GM18505 (cell line): ENCODE data around the gene AAK1.
"Not testable (repeated sequence)": the region's sequence is repeated elsewhere in the genome, so short reads cannot be mapped to it uniquely, and the experiment has no call there.

Source experiments
- ATAC-seq: cut with Tn5 transposase; IDR thresholded peaks from one replicate; pipeline ENCODE4 v1.9.1; 2021; ENCODE audit not compliant: unreplicated experiment
- POLR2A ChIP-seq: IDR thresholded peaks from 4 replicates; pipeline ENCODE4 v1.6.1; 2011; ENCODE audit warnings: borderline replicate concordance; ENCODE audit not compliant: insufficient read depth, insufficient read length; ENCODE audit errors: extremely low read depth

AAK1 gene

DNA sequence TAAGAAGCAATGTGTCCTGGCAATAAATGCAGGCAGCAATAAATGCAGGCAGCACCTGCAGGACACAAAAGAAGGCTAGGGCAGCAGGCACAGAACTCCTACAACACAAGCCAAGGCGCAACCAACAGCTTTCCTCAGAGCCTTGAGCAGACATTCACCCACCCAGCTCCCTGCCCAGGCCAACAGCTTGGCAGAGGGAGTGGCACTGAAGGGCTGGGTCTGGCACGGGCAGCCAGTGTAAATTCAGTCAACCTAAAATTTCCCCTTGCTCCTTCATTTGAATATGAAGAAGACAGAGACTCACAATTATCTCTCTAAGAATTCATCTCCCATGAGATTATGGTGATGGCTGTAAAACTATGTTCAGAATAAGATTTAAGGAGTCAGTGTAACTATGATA, 35.4 kb downstream of the AAK1 start:
- TF ChIP-seq POLR2A = no peak
- no peak for ATAC-seq

DNA sequence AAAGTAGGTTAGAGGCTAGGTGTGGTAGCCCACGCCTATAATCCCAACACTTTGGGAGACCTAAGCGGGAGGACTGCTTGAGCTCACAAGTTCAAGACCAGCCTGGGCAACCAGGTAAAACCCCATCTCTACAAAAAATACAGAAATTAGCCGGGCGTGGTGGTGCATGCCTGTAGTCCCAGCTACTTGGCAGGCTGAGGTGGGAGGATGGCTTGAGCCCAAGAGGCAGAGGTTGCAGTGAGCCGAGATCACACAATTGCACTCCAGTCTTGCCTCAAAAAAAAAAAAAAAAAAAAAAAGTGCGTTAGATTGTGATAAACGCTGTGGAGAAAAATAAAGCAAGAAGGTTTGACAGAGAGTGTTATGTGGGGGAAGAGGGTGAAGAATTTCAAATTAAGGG, 36.8 kb downstream of the AAK1 start:
- ATAC-seq = not testable (repeated sequence)

DNA sequence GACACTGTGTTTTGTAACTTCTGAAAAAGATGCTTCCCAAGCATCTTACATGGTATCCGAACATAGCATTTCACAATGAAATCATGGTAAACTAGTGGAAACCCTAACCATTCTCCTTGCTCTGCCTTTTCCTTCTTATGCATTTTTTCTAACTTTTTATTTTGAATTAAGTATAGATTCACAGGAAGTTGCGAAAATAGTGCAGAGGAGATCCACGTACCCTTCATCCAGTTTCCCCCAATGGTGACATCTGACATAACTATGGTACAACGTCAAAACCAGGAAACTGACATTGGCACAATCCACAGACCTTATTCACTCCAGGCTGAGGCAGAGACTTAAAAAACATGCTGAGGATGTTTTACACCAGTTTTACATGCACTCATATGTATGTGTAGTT, 38.3 kb downstream of the AAK1 start:
- no peak for TF ChIP-seq POLR2A
- ATAC-seq = no peak

DNA sequence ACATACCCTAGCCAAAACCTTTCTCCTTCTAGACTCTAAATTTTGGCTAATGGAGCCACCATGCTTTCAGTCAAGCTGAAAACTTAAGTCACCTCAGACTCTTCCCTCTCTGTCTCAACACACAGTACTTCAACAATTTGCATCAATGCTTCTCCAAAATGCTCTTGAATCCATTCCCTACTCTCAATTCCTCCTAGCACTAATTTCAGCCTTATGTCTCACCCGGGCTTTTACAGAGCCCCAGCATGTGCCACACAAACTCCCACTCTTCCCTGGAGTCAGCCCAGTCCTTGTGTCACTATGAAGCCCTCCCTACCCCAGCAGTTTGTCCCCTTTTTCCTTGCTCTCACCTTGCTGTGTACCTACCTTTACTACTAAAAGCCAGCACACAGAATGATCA, 38.7 kb downstream of the AAK1 start:
- ATAC-seq = no peak
- TF ChIP-seq POLR2A = no peak

DNA sequence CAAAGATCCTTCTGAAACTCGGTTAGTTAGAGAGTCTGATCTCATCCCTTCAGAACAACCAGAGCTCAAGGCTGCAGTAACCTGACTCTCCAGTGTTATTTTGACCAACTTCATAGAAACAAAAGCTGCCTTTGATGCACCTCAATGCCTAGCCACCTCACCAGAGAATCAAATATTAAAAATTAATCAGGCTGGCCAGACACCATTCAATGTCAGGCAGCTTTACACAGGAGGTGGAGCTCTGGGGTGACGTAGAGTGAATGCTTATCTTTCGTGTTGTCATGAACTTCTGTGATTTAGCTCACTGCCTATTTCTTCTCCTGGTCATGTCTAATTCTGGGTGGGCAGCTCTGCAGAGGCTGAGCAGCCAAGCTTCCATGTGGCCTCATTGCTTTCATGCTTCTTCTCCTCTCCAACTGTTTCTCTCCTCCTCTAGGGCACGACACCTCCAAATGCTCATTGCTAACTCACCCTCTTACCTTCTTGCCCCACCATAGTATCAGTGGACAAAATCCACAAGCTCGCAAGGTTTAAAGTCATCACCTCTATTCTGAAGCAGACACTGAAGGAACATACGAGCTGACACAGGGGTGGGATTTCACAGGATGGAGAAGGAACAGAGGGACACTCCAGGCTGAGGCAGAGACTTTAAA, 39.4 kb downstream of the AAK1 start:
- no peak for ATAC-seq
- TF ChIP-seq POLR2A = no peak

DNA sequence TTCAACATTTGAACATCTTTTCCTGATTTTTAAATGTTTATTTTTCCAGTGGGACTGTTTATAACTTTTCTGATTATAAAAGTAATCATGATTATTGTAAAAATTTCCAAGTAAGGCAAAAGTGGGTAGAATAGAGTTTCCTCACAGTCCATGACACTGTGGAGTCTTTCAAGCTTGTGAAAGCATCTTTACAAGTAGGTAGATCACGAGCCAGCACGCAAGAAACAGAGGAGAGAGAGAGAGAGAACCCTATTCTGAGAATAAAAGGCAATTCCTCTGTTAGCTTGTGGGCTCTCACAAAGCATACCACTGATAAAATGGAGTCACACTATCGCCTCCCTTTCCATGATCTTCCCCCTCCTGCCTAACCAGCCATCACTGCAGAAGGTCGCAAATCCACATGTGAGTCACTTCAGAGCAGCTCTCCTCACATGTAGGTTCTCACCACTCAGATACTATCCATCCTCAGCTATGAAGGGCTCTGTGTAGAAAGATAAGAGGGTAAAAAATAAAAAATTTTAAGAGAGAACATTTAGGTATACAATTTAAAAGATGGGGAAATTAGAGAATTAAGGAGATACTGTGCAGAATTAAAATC, 40.3 kb downstream of the AAK1 start:
- no peak for TF ChIP-seq POLR2A
- no peak for ATAC-seq

DNA sequence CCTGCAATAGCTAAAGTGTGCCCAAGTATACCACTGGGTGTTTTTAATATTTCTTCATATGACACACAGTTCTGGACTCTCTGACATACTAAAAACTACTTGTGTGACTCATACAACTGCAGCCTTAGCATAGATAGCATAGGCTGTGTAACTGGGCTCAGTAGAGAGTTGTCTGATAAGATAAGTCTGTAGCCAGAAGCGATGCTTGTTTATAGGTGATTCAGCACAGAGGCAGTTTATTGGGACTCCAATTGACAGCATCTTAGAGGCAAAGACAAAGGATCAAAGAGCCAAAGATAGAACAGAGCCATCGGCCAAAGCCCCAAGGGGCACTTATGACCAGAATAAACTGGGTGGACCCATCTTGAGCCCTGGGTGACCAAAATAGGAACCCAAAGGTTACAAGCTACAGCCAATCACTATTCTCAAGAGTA, 42.3 kb downstream of the AAK1 start:
- ATAC-seq = no peak
- TF ChIP-seq POLR2A = no peak

DNA sequence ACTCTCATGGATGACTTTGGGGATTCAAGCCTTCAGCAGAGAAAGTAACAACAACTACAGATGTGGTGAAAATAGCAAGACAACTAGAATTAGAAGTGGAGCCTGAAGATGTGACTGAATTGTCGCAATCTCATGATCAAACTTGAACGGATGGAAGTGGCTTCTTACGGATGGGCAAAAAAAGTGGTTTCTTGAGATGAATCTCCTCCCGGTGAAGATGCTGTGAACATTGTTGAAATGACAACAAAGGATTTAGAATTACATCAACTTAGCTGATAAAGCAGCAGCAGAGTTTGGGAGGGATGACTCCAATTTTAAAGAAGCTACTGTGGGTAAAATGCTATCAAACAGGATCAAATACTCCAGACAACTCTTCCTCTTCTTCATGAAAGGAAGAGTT, 43.1 kb downstream of the AAK1 start:
- TF ChIP-seq POLR2A = no peak
- ATAC-seq = no peak

DNA sequence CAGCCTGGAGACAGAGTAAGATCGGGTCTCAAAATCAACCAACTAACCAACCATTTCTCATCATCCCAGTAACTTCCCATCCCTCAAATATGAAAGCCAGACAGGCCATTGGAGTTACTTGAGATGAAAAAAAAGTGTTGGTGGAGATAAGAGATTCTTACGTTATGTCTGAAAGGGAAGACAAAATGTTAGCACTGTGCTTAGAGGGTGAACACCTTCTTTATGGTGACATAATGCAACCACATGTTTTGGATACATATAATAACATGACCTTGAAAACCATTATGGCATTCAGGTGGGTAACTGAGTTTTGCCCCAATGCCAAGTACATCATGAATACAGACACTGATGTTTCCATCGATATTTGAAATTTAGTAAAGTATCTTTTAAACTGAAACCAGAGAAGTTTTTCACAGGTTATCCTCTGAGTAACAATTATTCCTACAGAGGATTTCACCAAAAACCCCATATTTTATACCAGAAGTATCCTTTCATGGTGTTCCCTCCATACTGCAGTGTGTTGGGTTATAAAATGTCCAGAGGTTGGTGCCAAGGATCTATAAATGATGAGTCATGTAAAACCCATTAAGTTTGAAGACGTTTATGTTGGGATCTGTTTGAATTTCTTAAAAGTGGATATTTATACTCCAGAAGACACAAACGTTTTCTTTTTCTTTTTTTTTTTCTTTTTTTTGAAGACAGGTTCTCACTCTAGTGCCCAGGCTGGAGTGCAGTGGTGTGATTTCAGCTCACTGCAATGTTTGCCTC, 45.5 kb downstream of the AAK1 start:
- no peak for ATAC-seq

DNA sequence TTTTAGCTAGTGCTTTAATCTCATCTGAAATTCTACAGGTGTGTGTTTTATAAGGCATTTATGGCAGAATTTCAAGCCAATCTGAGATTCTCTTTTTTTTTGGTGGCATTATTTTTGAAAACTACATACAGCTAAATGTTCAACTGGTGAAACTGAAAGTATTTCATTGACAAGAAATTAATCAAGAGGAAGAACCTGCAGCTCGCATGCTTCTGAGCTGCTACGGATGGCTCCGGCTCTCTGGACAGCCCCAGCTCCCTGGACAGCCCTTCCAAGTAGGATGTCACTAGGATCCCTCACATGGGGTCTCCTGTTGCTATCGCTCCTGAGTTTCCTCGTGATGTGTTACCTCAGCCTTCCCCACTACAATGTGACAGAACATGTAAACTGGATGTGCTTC, 46.4 kb downstream of the AAK1 start:
- no peak for ATAC-seq
- TF ChIP-seq POLR2A = no peak

More for the DNA sequence above, 45.5 kb downstream of the AAK1 start:
- TF ChIP-seq POLR2A = no peak

DNA sequence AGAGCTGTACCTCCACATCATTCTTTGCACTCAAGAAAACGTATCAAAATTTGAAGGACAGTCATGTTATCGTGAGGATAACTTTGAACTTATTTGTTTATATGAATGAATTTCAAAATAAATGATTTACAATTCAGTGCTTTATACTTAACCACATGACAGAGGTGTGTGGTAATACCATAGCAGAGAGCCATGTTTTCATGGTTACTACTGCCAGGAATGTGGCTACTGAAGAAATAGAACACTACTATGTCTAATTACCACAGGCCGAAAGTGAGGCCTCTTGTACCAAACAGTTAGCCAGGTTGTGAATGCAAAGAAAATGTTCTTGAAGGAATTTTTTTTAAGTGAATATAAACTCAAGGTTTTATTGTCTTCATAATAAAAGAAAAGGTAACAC, 49.2 kb downstream of the AAK1 start:
- no peak for TF ChIP-seq POLR2A
- no peak for ATAC-seq

DNA sequence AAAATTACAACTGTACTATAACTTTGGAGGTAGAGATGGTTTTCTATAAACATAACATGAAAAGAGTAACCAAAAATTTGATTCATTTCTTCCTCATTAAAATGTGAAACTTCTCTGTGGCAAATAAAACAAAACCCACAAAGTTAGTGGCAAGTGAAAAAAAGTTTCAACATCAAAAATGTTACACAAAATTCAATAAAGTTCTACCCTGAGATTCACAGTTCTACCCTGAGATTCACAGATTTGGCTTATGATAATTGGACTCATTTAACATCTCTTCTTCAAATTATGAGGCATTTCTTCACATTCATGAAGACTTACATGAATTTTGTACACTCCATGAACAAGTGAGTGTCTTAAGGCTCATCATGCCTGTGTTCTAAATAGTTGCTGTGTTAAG, 51.0 kb downstream of the AAK1 start:
- no peak for ATAC-seq
- TF ChIP-seq POLR2A = no peak

DNA sequence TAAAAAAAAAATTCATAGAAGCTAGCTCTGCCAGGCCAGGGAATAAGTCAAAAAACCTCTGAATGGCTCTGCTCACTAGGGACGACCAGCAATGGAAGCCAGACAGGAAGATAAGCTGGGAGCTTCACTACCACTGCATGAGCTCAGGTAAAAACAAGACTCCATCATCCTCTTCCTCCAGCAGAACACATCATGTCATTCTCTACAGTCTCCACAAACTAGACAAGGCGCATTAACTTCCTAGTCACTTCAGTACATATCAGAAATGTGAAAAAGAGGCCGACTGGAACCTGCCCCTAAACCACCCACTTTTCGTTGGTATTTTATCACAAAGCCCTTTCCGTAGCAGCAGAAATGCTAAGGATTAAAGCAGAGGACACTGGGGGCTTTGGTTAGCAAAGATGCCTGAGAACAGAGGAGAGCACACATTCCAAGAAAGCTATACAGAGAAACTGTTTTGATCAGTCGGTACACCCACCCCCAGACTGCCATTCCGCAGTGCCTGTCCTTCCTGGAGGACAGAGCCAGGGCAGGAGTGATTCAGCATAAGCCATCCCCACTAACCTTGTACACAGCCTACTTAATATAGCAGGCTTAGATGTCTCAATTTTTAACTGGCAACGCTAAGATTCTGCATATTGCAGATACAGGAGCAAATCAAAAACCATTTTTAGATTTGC, 53.4 kb downstream of the AAK1 start:
- no peak for ATAC-seq
- TF ChIP-seq POLR2A = no peak

DNA sequence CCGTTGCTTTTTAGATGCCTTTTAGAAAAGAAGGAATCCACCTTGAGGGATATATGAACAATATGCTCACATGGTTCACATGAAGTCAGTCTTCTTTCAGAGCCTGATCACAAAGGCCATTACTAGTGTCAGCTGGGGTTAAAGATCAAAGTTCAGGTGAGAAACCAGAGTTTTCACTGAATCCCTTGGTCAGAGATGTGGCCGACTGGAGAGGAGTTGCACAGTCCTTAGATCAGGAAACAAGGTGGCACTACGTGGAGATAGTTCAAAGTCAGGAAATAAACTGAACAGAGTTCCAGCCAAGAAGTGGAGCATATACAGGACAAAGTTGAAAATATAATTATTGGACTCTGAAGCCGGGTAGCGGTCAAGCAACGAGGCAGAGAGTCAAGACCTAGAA, 54.6 kb downstream of the AAK1 start:
- no peak for ATAC-seq
- no peak for TF ChIP-seq POLR2A
